GM21515 (cell line): ENCODE measurements around the gene PADI3.

Source experiments
- ATAC-seq: cut with Tn5 transposase; IDR thresholded peaks from one replicate; pipeline ENCODE4 v1.9.1; 2021; ENCODE audit not compliant: unreplicated experiment

The PADI3 gene

DNA sequence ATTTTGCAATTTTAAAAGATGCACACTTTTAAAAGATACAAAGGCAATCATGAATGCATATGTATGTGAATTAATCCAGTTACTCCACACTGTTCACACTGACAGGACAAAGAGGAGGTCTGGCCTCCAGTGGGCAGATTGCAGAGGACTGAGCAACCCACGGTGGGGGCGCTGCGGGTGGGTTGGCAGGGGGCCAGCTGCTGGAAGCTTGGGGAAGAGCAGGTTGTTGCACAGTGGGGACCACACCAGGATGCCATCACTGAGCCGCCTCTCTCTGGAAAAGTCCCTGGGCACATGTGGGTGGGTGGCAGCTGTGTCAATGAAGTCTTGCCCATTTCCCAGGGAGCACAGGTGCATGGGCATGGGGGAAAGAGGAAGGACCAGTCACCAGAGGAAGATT lies 46.4 kb downstream of the PADI3 start:
- no peak for ATAC-seq

DNA sequence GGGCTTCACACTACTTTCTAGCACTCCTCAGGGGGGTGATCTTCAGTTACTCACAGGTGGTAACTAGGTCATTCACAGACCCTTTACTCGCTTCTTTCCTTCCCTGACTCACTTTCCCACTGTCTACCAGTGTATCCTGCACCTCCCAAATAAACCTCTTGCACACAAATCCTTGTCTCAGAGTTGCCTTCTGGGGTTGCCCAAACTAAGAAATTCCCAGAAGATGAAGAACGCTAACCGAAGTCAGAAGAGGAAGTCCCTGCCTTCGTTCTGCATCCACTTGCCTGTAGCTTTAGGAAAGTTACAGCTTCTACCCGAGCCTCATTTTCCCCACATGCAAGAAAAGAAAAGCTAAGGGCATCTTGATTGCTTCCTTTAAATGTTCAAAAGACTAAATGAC lies 47.2 kb downstream of the PADI3 start:
- ATAC-seq: no peak

DNA sequence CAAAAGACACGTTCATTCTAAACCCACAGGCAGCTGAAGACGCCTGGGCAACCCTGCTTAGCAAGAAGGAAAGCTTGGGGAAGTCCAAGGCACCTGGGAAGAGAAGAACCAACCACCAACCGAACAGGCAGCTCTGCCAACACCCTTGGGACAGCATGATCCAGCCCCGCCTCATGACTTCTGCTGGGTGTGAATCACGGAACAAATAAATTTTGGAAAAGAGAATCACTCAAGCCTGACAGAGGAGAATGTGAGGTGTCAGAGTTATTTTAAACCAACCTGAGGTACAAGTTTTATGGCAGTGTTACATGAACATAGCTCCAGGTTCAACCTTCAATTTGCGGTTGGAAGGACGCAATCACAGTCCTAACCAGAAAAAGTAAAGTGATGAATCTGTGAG lies 49.1 kb downstream of the PADI3 start:
- ATAC-seq: no peak

DNA sequence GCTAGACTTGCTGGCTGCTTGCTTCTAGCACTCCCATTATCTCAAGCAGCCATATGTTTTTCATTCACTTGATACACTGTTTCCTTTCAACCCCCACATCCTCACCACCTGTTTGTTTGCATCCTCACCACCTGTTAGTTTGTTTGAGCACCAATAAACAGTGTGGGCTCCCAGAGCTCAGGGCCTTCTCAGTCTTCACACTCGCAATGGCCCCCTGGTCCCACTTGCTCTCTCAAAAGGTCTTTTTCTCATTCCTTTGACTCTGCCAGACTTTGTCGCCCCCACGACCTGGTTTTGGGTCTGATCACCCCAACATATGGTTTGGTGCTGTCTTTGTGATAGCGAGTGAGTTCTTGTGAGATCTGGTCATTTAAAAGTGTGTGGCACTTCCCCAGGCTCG lies 52.9 kb downstream of the PADI3 start:
- ATAC-seq: no peak

DNA sequence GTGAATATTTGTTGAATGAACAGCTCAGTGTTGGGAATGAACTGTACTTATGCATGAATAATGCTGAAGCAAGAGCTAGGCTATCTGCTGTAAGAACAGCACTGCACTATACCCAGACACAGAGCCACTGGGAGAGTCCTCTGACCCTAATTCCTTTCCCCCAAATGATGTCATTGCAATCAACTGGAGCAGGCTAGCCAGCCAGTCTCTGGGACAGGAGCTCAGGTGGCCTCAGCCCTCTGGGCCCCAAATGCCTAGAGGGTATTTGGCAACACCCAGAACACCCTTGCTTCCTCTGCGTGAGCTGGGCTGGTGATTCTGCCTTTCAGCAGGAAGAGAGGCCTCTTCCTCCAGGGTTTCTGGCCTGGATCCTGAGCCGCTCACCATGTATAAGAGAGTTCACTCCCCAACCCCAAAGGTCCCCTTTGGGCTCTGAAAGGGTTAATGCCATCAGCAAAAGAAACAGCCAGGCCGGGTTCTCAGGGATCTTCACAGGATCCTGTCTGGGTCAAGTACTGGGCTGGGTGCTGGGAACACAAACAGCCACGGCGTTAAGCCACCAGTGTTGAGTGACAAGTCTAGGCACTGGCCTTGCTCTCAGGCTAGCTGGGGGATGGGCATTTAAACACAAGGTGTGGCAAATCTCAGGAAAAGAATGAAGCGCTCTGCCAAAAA lies 55.4 kb downstream of the PADI3 start:
- ATAC-seq: no peak

DNA sequence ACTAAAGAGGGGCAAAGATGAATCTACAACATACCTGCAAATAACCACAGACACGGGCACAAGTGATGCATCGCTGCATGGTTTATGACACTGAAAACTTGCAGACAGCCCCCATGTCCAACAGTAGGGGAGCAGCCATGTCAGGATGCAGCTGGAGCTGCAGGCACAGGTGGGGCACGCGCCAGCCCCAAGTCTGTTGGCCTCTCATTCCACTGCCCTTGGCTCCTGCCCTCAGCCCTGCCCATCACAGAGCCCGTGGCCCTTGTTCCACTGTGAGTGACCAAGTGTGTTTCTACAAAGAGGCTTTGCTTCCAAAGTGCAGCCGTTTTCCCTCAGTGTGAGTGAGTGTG lies 55.9 kb downstream of the PADI3 start:
- no peak for ATAC-seq

DNA sequence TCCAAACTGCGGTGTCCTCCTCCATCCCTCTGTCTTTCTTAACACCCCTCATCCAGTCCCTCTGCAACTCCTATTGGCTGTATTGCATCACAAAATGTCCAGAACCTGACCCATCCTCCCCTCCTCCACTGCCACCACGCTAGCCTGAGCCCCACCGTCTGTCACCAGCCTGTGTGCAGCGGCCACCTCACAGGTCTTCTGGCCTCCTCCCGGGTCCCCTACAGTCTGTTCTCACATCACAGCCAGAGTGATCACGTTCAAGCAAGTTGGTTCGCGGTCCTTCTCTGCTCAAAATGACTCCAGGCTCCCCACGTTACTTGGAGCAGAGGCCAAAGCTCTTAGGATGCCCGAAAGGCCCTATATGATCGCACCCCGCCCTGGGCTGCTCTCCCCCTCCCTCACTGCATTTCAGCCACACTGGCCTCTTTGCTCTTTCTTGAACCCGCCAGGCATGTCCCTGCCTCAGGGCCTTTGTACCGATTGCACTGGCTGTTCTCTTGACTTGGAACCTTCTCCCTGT lies 56.7 kb downstream of the PADI3 start:
- ATAC-seq: no peak

DNA sequence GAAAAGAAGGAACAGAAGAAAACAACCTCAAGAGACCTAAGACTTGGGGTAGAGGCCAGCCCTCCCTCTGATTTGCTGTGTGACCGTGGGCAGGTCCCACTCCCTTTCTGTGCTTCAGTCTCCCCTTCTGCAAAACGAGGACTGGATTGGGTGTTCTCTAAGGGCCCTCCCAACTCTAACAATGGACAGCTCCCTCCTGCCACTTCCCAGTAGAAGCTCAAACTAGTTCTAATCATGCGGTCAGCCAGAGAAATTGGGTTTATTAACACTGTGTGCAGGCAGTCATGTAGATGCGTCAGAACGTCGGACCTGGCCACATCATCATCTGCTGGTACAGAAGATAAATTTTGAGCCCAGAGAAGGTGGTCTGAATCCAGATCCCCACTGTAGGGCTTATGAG lies 57.5 kb downstream of the PADI3 start:
- no peak for ATAC-seq

DNA sequence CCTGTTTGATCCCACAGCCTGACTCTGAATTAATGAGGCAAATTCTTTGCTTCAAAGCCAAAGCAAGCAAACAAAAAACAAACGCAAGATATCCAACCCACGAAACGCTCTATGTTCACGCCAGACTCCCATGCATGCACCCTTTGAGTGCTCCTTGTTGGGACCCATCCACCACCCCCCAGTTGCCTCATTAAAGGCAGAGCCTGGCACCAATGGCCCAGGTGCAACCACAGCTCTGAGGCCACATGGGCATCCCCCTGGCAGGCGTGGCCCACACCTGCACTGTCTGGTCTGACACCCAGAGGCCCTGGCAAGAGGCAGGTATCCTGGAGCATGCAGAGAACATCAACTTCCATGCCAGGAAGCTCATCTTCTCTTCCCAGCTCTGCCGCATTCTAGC lies 58.0 kb downstream of the PADI3 start:
- no peak for ATAC-seq

DNA sequence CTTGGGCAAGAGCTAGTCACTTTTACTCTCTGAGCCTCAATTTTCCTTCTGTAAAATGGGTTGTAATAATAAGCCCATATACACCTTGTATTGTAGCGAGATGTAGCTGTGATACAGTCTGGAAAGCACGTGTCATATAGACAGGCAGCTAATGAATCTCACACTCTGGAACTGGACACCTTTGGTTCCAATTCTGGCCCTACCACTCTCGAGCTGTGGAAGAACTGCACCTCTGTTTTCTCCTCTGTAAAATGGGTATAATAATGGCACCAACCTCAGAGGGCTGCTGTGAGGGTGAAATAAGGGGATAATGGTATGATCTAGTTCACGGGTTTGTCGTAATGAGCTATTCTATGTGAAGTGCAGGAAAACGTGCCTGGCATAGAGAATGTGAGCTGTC lies 58.4 kb downstream of the PADI3 start:
- no peak for ATAC-seq

DNA sequence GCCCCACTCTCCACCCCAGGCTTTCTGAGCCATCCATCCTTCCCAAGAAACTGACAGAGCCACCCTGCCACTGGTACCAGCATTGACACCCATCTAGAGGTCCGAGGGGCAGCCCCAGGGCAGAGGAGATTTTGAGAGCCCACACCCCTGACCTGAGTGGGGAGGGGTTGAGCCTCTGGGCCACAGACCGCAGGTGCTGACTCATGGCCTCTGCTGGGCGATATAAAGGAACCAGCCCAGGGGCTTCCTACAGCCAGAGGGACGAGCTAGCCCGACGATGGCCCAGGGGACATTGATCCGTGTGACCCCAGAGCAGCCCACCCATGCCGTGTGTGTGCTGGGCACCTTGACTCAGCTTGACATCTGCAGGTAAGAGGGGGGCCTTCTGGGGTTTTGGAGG lies 59.0 kb downstream of the PADI3 start, which contains the start of gene PADI4:
TSS of gene PADI4 (plus strand) at position 252 of the 400 bp plus-strand sequence. CDS start at position 278, 26 bp downstream.
- no peak for ATAC-seq

DNA sequence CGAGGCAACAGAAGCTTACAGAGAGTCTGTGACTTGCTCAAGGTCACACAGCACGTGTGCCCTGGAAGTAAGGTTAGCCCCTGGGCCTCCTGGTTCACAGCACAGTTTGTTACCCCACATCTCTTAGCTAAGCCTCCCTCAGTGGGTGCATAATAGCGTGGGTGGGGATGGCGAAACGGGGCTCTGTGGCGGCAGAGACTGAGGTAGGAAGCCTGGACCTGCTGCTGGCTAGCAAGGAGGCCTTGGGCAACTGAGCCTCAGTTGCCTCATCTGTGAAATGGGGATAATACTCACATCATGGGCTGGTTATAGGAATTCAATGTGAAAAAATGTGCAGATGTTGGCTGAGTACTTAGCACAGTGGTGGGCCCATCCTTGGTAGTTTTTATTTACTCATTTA lies 59.7 kb downstream of the PADI3 start:
- ATAC-seq: no peak

DNA sequence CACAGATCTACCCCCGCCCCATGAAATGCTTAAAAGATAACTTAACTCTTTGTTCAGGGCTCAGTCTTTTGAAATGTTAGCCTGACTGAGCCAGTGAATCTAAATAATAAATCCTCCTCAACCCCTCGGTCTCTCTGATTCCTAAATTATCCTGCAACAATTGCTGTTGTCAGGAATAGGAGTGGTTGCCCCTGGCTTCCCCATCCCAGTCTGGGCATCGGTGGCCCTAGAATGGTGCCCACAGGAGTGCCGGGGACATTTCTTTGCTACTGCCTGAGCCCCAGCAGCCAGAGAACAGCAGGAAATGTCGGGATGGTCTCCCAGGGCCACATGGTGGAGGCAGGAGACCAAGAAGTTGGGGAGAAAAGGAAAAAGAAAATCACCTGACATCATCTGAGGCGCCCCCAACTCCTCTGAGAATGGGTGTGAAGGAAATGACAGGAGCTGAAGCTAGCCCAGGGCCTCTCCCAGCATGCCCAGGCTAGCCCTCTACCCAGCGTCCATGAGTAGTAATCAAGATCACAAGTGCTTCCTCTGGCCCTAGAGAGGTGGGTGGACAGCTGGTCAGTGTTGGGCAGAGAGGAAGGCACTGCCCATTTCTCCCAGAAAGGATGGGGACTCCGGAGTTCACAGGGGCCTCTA lies 60.6 kb downstream of the PADI3 start:
- no peak for ATAC-seq

DNA sequence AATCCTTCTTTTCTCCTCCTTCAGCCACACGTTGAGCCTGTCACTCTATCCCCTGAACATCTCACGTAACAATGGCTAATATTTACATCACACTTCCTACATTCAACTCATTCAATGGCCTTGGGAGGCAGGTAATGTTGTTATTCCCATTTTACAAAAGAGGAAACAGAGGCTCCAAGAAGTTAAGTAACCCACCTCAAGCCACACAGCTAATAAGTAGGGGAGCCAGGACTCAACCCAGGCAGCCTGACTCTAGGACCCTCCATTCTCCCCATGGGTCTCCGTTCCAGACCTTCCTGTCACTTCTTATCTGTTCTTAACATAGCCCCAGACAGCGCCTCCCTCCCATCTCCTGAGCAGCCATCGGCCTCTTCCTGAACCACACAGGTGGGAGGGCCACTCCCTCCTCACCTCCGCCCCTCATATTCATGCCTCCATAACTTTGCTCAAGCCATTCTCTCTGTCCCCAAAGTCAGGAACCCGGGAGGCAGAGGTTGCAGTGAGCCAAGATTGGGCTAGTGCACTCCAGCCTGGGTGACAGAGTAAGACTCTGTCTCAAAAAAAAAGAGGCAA lies 61.3 kb downstream of the PADI3 start:
- ATAC-seq: no peak

DNA sequence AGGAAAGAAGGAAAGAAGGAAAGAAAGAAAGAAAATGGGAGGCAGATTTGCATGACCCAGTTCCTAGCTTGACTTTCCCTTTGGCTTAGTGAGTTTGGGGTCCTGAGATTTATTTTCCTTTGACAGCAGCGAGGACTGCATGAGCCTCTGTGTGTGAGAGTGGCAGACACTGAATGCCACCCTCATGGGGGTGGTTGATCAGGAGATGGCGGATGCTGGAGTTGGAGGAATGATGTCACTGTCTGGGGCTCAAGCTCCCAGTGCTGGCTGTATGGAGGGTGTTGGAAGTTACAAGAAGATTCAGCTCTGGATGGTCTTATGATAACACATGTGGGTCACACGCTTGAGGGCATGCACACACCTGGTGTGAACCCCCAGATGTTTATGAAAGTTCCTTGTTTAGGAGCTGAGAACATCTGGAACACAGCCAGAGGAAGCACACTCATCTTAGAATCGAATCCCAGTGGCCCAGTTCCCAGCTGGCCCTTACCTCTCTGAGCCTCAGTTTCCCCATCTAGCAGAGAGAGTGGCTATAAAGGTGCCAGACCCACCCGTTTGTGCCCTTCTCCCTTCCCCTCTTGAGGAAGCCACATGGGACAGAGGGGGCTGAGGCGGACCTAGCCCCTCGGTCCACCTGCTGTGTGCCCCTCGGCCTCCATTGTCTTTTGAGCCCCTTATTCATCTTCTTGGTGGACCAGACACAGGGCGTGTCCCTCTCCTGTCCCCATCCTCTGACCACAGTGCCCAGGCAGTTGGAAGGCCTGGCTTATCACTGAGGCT lies 64.8 kb downstream of the PADI3 start:
- ATAC-seq: no peak

DNA sequence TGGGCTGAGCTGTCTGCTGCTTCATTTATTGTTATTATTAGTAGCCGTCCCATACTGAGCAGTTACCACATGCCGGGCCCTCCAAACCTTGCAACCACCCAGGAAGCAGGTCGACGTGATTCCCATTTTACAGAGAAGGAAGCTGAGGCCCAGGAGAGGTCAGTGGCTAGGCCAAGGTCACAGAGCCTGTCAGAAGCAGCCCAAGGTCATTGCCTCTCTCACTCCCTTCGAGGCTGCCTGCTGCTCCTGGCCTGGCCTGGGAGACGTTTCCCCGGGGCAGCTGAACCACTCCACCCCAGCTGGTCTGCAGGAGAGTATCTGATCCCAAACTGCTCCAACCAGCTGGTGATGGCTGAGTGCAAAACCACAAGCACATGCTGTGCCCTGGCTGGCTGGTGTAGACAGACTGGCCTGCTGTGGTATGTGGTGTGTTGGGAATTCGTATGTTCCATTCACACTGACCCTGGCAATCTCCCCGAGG lies 65.6 kb downstream of the PADI3 start:
- ATAC-seq: no peak

DNA sequence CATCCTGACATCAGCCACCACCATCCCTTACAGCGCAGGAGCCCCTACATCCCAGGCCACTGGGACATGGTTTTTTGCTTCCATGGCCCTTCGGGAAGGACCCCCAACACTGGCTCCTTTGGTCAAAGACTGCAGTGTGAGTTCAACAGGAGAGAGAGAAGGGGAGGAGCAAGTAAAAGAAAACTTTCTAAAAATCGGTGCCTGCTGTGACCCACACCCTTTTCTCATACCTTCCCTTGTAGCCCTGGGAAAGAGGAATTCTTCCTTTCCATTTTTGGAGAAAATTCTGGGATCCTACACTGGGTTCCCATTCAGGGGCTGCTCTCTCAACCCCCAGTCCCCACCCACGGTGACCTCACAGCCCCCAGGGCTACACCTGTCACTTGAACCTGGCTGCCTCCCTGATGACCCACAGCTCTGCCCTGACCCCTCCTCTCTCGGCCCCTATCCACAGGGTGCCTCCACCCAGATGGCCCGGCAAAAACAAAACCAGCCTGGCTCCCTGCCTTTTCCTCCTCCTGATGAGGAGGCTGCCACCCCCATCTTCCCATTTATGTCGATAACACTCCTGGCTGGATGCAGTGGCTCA lies 66.7 kb downstream of the PADI3 start:
- ATAC-seq: no peak

DNA sequence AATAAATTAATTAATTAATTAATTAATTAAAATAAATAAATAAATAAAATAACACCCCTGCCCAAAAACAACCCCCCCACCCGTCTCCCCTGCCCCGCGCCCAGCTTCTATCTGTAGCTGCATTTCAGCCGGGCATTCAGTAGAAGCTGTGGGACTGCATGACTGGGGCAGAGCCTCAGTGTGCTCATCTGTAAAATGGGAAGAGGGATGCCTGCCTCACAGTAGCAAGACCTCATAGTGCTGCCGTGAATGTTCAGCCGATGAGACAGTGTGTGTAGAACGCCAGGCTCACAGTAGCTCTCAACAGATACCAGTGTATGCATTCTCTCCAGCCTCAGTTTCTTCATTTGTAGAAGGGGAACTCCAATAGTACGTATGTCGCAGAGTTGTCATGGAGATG lies 67.8 kb downstream of the PADI3 start:
- ATAC-seq: no peak

DNA sequence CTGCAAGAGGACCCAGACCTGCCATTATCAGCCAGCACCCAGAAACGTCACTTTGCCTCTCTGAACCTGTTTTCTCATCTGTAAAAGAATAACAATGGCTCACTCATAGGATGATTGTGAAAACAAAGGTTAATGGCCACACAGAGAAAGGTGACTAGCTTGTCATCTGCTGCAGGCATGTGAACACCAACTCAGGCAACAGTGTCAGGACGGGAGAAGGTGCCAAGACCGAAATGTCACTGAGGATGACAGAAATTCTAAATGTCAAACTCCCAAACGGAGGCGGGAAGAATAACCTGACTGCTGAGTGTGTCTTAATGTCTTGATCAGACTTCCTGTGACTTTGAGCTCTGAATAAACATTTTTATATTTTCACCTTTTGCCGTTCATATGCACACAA lies 69.4 kb downstream of the PADI3 start:
- no peak for ATAC-seq

DNA sequence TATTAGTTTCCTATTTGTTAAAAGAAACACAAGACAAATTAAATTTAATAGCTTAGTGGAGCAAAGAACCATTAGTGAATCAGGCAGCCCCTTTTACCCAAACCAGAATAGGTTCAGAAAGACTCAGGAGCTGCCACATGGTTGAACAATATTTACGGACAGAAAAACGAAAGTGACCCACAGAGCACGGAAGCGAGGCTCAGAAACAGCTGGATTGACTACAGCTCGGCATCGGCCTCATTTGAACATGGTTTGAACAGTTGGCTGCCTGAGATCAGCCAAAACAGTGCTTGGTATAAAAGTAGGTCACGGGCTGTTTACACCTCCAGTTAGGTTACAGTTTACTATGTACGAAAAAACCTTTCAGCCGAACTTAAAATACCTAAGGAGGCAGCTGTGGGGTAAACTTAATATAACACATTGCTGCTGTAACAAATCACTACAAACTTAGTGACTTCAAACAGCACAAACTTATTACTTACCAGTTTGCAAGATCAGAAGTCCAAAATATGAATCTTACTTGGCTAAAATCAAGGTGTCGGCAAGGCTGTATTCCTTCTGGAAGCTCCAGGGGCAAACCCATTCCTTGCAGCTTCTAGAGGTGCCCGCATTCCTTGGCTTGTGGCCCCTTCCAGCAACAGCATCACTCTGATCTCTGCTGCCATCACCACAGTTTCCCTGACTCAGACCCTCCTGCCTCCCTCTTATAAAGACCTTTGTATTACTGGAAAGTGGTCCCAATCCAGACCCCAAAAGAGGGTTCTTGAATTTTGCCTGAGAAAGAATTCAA lies 70.9 kb downstream of the PADI3 start:
- ATAC-seq: no peak
